MM.1S (cell line): Measurements from ENCODE around the gene WDR70.
A peak's percentile ranks its signal among the peaks of the same experiment; 100 is the strongest.

Experiments used
- DNase-seq: peaks from one replicate; pipeline ENCODE4 v3.0.0-alpha.2; 2015
- H2AFZ ChIP-seq: fragments of 300-600 bp; sonication (generic); 2 replicates; pipeline ENCODE4 v1.6.0; 2016; ENCODE audit warnings: antibody characterized with exemption, low read length
- H3F3A ChIP-seq: fragments of 300-600 bp; sonication (generic); 2 replicates; pipeline ENCODE4 v1.6.1; 2016; ENCODE audit warnings: mild to moderate bottlenecking, antibody characterized with exemption, low read length, moderate library complexity, mixed read lengths; ENCODE audit not compliant: insufficient read depth
- H3K27ac ChIP-seq: fragments of 300-600 bp; sonication (generic); 2 replicates; pipeline ENCODE4 v1.5.1; 2016; ENCODE audit warnings: mild to moderate bottlenecking, low read length
- H3K27me3 ChIP-seq: fragments of 300-600 bp; sonication (generic); replicated peaks from 2 replicates; pipeline ENCODE4 v1.6.0; 2016; ENCODE audit warnings: low read length; ENCODE audit not compliant: insufficient read depth
- H3K36me3 ChIP-seq: fragments of 300-600 bp; sonication (generic); replicated peaks from 2 replicates; pipeline ENCODE4 v1.6.1; 2016; ENCODE audit warnings: mild to moderate bottlenecking, low read length, mixed read lengths; ENCODE audit not compliant: insufficient read depth
- H3K4me1 ChIP-seq: fragments of 300-600 bp; sonication (generic); 2 replicates; pipeline ENCODE4 v1.6.1; 2016; ENCODE audit warnings: low read length, mixed read lengths
- H3K4me2 ChIP-seq: fragments of 300-600 bp; sonication (generic); 2 replicates; pipeline ENCODE4 v1.6.0; 2016; ENCODE audit warnings: low read depth, low read length
- H3K4me3 ChIP-seq: fragments of 300-600 bp; sonication (generic); 2 replicates; pipeline ENCODE4 v1.5.1; 2016; ENCODE audit warnings: low read length, mixed read lengths
- H3K79me2 ChIP-seq: fragments of 300-600 bp; sonication (generic); 2 replicates; pipeline ENCODE4 v1.6.1; 2016; ENCODE audit warnings: mixed run types, low read length, mixed read lengths
- H3K9ac ChIP-seq: fragments of 300-600 bp; sonication (generic); 2 replicates; pipeline ENCODE4 v1.6.1; 2016; ENCODE audit warnings: low read length, mixed read lengths
- H3K9me2 ChIP-seq: fragments of 300-600 bp; sonication (generic); replicated peaks from 2 replicates; pipeline ENCODE4 v1.6.1; 2016; ENCODE audit warnings: mild to moderate bottlenecking, low read length, mixed read lengths; ENCODE audit not compliant: insufficient read depth
- H3K9me3 ChIP-seq: fragments of 300-600 bp; sonication (generic); replicated peaks from 2 replicates; pipeline ENCODE4 v1.6.1; 2016; ENCODE audit warnings: mild to moderate bottlenecking, low read length, mixed read lengths; ENCODE audit not compliant: insufficient read depth
- H4K20me1 ChIP-seq: fragments of 300-600 bp; sonication (generic); 2 replicates; pipeline ENCODE4 v1.6.1; 2016; ENCODE audit warnings: mild to moderate bottlenecking, low read length, moderate library complexity, mixed read lengths; ENCODE audit not compliant: insufficient read depth
- EZH2 ChIP-seq: fragments of 300-600 bp; sonication (generic); optimal IDR thresholded peaks from 2 replicates; pipeline ENCODE3; 2017; ENCODE audit warnings: low read depth, mild to moderate bottlenecking, antibody characterized with exemption, low read length, mixed read lengths
- EZH2phosphoT487 ChIP-seq: fragments of 300-600 bp; sonication (generic); IDR thresholded peaks from 2 replicates; pipeline ENCODE4 v1.6.1; 2018; ENCODE audit warnings: antibody characterized with exemption, low read length
- TF ChIP-seq, protein P1 (sequence below): fragments of 300-600 bp; sonication (generic); IDR thresholded peaks from 2 replicates; pipeline ENCODE4 v1.5.1; 2016; ENCODE audit warnings: antibody characterized with exemption, low read length, mixed read lengths

The WDR70 gene

DNA sequence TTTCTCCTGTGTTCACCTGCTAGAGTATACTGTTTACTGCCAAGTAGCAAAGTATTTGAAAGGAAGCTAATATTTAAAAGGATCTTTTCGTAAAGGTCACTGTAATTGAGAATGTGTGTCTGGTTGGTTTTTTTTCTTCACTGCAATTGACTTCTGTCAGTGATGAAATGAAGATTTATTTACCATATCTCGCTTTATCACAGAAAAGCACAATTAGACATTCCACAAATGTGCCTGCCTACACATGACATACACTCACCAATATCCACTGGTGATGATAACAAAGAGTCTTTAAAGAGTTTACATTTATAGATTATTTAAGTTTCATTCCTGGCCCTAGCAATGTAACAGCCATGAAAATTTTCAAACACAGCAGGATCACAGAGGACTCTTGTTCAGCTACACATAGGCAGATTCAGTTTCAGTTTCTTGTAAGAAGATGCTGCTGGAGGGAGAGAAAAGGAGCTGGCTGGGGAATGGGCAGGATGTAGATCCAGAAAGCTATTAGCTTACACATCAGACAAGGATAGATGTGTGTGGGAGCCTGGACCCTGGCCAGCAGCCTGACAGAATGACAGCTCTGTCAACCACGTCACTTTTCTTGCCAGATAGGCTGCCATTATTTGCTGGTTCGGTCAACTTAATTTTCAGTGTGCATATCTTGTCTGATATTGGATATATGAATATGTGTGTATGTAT is 356.7 kb downstream of the WDR70 start:
- TF ChIP-seq EZH2phosphoT487 = no peak
- TF ChIP-seq EZH2 = no peak
- TF ChIP-seq, protein P1, sequence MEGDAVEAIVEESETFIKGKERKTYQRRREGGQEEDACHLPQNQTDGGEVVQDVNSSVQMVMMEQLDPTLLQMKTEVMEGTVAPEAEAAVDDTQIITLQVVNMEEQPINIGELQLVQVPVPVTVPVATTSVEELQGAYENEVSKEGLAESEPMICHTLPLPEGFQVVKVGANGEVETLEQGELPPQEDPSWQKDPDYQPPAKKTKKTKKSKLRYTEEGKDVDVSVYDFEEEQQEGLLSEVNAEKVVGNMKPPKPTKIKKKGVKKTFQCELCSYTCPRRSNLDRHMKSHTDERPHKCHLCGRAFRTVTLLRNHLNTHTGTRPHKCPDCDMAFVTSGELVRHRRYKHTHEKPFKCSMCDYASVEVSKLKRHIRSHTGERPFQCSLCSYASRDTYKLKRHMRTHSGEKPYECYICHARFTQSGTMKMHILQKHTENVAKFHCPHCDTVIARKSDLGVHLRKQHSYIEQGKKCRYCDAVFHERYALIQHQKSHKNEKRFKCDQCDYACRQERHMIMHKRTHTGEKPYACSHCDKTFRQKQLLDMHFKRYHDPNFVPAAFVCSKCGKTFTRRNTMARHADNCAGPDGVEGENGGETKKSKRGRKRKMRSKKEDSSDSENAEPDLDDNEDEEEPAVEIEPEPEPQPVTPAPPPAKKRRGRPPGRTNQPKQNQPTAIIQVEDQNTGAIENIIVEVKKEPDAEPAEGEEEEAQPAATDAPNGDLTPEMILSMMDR = no peak
- H3K9me3 ChIP-seq = no peaks in the 10 kb centered on the region
- peaks cover 43% of the 10 kb centered on the region for H3K4me1 ChIP-seq
- H4K20me1 ChIP-seq = no peaks in the 10 kb centered on the region
- H3K4me2 ChIP-seq = peak overlapping the region; percentile 74
- H3F3A ChIP-seq = peaks cover 21% of the 10 kb centered on the region
- 0 out of 2 replicates have a peak overlapping the region, but pooled peaks have one; percentile 2 for H2AFZ ChIP-seq
- H3K36me3 ChIP-seq = no peaks in the 10 kb centered on the region; the same call in 1 of the 2 replicates
- peak; percentile 56 for DNase-seq
- peak overlapping the region; percentile 2; the same call in 1 of the 2 replicates for H3K9ac ChIP-seq
- H3K27me3 ChIP-seq = no peaks in the 10 kb centered on the region
- peak overlapping the region; percentile 61; the same call in 1 of the 2 replicates for H3K27ac ChIP-seq
- H3K9me2 ChIP-seq = no peaks in the 10 kb centered on the region
- H3K4me3 ChIP-seq = peak overlapping the region; percentile 9; the same call in 1 of the 2 replicates
- H3K79me2 ChIP-seq = no peaks in the 10 kb centered on the region

DNA sequence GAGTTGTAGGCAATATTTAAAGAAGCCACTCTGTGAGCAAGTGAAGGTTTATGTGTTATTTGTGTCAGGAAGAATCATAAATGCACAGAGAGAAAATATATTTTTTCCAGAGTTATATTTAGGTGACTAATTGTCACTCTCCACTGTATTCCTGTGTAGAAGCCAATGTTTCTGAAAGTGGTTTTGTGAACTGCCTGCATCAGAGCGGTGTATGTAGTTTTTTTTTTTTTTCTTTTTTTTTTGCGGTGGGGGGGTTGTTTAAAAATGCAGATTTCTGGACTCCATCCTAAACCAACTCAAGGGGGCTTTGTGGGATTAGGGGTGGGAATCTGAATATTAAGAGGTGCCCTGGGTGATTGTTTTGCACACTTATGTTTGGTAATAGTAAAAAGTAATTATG is 357.3 kb downstream of the WDR70 start:
- H3K27ac ChIP-seq = peak overlapping the region; percentile 61; the same call in 1 of the 2 replicates
- DNase-seq = no peak
- H3K4me2 ChIP-seq = peak overlapping the region; percentile 74
- H3K36me3 ChIP-seq = no peaks in the 10 kb centered on the region; the same call in 1 of the 2 replicates
- H3K9ac ChIP-seq = peak overlapping the region; percentile 2; the same call in 1 of the 2 replicates
- H3K4me1 ChIP-seq = peaks cover 43% of the 10 kb centered on the region
- H3K79me2 ChIP-seq = no peaks in the 10 kb centered on the region
- no peaks in the 10 kb centered on the region for H4K20me1 ChIP-seq
- H3K9me2 ChIP-seq = no peaks in the 10 kb centered on the region
- no peaks in the 10 kb centered on the region for H3K27me3 ChIP-seq
- no peak overlapping the region for H3K4me3 ChIP-seq
- H2AFZ ChIP-seq = no peak overlapping the region
- no peak for TF ChIP-seq EZH2
- no peak for TF ChIP-seq EZH2phosphoT487
- TF ChIP-seq, protein P1 = no peak
- peaks cover 21% of the 10 kb centered on the region for H3F3A ChIP-seq
- no peaks in the 10 kb centered on the region for H3K9me3 ChIP-seq

DNA sequence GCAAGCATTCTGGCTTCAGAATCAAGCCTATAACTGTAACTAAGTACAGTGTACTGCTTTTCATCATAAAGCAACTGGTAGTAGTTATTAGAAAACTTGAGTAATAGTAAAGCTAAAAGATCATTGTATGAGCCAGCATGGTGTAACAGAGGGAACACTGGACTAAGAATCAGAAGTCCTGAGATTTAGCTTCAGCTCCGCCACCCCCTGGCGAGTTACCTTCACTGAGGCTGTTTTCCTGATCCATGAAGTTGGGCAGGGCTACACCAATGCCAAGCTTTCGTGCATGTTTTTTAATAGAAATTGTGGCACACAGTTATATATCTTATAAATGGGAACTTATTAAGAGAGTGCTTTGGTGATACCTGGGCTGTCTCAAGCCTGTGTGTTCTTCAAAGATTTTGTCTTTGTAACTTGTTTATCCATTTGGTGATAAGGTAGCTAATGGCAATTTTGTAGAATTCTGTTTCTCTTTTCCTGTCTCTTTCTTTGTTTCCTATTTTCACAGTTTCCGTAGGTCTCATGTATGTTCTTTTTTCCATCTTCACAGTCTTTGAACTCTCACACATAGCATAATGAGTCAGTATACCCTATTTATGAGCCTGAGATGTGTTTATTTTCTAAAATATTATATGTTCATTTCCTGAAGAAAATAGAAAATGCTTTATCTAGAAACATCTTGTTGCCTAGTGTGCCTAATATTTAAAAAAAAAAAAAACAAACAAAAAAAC is 358.4 kb downstream of the WDR70 start:
- Histone ChIP-seq H3K9me2 (no peaks in the 10 kb centered on the region), H3K4me2 (peak overlapping the region; percentile 72), H3K9ac (no peak overlapping the region), H3K9me3 (no peaks in the 10 kb centered on the region), H3F3A (peaks cover 21% of the 10 kb centered on the region), H3K27ac (peak overlapping the region; percentile 69; the same call in 1 of the 2 replicates), H3K79me2 (0 out of 2 replicates have a peak, but pooled peaks cover 2% of the 10 kb centered on the region), H2AFZ (no peak overlapping the region), H4K20me1 (no peaks in the 10 kb centered on the region), H3K27me3 (no peaks in the 10 kb centered on the region), H3K4me1 (peaks cover 54% of the 10 kb centered on the region), H3K36me3 (no peaks in the 10 kb centered on the region; the same call in 1 of the 2 replicates), H3K4me3 (no peak overlapping the region)
- DNase-seq = no peak
- no peak for TF ChIP-seq EZH2phosphoT487
- no peak for TF ChIP-seq EZH2
- TF ChIP-seq, protein P1 = no peak
